Suppressor macrophage (primary cell): Measurements from ENCODE around the gene NR3C2.
"Not testable (repeated sequence)": the region's sequence is repeated elsewhere in the genome, so short reads cannot be mapped to it uniquely, and the experiment has no call there.

ENCODE experiments used
- DNase-seq, 4 experiments: peaks; one replicate each; pipeline ENCODE4 v3.0.0-alpha.2; 2020 to 2022

Gene NR3C2

GRCh38 chr4:148367756-148368155, 74.5 kb downstream of the NR3C2 start:
- no peak for DNase-seq

DNA sequence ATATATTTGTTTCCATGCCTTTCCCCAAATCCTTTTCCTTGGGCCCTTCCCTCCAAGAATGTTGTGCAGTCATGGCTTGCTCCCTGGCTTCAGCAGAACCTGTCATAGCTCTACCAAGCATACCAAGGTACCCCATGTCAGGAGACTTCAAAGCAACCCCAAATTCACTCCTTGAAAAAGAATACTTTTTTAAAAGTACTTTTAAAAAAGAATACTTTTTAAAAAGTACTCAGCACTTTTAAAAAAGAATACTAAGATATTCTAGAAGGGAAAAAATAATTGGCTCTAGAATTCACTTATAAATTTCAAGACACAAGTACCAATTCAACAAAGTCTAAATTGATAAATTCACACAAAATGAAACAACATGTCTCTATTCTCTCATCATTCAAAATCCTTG, 76.0 kb downstream of the NR3C2 start:
- no peak for DNase-seq

DNA sequence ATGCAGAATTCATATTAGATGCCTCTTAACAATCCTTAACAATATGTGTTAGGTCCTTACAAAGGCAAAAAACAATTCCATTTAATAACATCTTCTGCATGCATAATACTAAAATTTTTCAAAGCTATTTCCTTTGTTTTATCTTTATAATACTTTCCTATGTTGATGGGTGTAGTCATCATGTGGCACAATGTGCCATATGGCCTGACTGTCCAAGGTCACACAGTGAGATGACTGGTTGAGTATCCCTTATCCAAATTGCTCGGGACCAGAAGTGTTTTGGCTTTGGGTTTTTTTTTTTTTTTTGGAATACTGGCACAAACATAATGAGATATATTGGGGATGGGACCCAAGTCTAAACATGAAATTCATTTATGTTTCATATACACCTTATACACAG, 77.7 kb downstream of the NR3C2 start:
- DNase-seq: no peak

GRCh38 chr4:148359769-148360168, 82.4 kb downstream of the NR3C2 start:
- no peak for DNase-seq

DNA sequence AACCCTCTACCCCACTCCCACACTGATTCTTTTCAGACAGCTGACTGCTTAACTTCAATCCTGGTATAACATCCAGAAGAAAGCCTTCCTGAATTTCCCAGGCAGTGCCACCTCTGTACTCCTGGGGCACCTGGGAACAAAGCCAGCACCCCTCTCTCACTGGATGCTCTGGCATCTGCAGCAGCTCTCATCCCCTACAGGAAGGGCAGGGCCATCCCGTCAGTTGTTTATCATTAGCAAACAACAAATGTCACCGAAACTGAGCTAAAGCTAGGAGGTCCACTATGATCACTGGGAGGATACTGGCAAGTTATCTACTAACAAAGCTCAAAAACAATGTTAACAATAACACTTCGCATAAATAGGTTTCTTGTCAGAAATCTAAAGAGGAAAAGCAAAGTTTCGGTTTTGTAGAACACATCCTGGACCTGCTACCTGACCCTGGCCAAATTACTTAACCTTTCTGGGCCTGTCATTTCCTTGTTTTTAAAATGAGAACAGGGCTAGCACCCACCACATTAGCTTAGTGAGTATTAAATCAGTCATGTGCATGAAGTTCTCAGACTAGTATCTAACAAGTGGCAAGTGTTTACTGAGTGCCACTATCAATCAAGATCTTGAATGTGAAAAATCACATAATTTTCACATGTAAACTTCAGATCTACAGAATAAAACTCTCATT, 86.6 kb downstream of the NR3C2 start:
- DNase-seq: no peak

- no peak for DNase-seq
These were observed 88.0 kb downstream of the NR3C2 start for GRCh38 chr4:148354186-148354585.

DNA sequence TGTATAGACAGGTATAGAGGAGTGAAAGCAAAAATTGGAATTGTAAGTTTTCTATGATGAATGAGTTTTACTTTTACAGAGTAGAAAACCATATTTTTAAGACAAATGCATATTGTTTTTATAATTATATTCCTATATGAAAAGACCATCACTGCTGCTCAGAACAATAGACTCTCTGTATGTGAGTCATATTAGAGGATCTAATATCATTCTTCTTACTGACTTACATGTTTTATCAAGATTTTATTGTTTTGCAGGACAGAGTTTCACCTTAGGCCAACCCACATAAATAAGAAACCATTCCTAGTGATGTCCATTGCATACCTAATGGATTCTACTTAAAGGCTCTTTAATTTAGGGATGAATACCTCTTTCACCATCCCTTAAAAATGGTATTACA, 88.6 kb downstream of the NR3C2 start:
- no peak for DNase-seq

- DNase-seq: no peak
These were observed 93.1 kb downstream of the NR3C2 start for GRCh38 chr4:148349153-148349552.

GRCh38 chr4:148346657-148347056, 95.6 kb downstream of the NR3C2 start:
- no peak for DNase-seq

- no peak for DNase-seq
These were observed 96.7 kb downstream of the NR3C2 start for GRCh38 chr4:148345509-148345908.

DNA sequence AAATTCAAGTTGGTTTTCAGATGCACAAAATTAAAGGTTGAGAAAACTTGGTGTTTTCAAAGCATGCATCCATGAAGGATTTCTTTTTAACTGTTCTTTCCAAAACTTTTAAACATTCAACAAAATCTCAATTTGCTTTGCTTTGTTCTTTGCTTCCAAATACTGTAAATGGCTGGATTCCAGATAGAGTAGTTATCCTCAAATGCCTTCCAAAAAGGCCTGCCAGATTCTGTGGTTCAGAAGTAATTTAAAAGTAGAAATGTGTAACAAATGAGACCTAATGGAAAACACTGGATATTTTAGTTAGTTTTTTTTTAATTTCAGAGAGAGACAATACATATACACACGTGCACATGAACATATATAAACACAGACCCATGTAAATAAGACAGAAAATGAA, 97.3 kb downstream of the NR3C2 start:
- DNase-seq: no peak

GRCh38 chr4:148344352-148344751, 97.9 kb downstream of the NR3C2 start:
- no peak for DNase-seq

- DNase-seq: no peak
These were observed 100.0 kb downstream of the NR3C2 start for GRCh38 chr4:148341980-148342800.

DNA sequence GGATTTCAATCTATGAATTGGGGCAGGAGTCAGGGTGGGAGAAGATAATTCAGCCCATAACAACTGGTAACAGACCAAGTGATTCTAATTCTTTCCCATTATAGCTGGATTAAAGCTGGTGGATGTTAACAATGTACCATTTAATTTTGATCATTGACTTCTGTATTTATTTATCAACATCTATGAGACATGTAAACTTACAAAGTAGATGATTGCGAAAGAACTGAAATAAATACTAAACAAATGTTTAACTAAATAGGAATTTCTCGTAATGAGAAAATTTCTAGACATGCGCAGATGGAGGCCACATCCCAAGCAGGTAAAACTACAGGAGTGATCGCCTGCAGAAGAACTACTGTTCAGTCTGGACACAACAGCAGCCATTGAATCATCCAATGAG, 107.1 kb downstream of the NR3C2 start:
- no peak for DNase-seq

GRCh38 chr4:148333265-148333664, 108.9 kb downstream of the NR3C2 start:
- no peak for DNase-seq

- DNase-seq: no peak
These were observed 109.7 kb downstream of the NR3C2 start for GRCh38 chr4:148332486-148332885.

DNA sequence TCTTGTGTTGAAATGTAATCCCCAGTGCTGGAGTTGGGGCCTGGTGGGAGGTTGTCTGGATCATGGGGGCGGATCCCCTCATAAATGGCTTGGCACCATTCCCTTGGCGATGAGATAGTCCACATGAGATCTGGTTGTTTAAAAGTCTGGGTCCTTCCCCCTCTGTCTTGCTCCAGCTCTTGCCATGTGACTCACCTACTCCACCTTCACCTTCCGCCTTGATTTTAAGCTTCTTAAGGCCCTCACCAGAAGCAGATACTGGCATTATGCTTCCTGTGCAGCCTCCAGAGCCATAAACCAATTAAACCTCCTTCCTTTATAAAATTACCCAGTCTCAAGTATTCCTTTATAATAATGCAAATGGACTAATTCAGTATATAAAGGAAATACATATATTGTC, 111.5 kb downstream of the NR3C2 start:
- no peak for DNase-seq

DNA sequence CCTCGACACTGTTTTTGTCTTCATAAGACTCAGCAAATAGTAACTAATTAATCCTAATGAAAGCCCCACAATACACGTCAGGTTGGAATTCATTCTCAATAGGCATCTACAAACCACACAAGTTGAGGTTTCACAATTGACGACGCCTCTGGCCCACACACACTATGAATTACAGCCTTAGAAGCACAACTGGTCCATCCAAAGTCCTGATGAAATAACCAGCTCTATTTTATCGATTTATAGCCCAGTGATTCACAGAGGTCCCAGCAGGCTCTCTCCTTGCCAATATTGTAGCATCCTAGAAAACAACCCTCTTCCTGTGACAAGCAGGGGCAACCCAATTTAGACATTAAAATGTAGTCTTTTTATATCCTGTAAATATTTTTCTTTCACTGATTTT, 112.1 kb downstream of the NR3C2 start:
- no peak for DNase-seq

GRCh38 chr4:148329751-148330150, 112.5 kb downstream of the NR3C2 start:
- DNase-seq: no peak

DNA sequence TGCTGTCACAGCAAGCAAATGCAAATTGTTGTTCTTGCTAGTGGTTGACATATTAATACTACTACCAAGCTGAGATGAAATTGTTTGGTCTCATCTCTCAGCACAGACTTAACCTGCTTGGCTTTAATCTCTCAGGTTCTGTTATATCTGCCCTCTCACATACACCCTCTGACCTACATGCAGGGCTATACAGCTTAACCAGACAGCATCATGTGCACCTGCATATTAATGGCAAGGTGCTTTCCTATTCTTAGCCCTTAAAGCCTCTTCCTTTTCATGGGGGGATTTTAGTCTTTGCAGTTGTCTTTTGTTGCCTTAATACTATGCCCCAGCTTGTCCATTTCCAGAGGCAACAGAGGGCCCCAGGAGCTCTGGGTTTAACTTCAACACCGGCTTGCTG, 114.5 kb downstream of the NR3C2 start:
- no peak for DNase-seq

GRCh38 chr4:148323316-148323715, 118.9 kb downstream of the NR3C2 start:
- DNase-seq: not testable (repeated sequence)

- no peak for DNase-seq
These were observed 127.2 kb downstream of the NR3C2 start for GRCh38 chr4:148315049-148315448.

DNA sequence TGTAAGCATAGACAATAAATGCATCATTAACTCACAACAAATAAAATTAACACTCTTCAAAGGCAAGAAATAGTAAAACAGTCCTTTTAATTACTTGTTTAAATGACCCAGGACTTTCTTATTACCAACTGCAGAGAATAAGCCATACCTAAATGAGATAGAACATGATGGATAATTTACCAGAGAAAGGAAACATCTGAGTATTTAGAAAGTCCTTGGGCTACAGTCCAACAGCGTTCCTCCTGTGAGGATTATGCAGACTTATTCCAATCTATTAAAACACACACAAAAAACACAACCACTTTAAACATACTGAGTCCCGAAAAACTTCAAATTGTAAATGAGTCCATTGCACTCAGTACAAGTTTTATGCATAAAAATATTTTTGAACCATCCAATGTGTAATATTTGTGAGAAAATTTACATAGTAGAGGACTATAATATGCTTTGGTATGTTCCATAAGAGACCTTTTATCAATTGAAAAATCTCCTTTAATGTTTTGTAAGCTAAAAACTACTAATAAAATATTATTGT, 129.2 kb downstream of the NR3C2 start:
- no peak for DNase-seq

- no peak for DNase-seq
These were observed 130.7 kb downstream of the NR3C2 start for GRCh38 chr4:148311526-148311925.
